NCI-H526 (cell line): ENCODE data around the gene ZMIZ2.
A peak's percentile ranks its signal among the peaks of the same experiment; 100 is the strongest.
"Not testable (repeated sequence)": the region's sequence is repeated elsewhere in the genome, so short reads cannot be mapped to it uniquely, and the experiment has no call there.

Experiments used
- DNase-seq, 2 experiments: peaks; one replicate each; lab custom pipeline; 2025; lab: John Stamatoyannopoulos, UW

Gene ZMIZ2

GRCh38 chr7:44729949-44730590, 18.6 kb upstream of the ZMIZ2 start:
- no peak for DNase-seq

- DNase-seq: not testable (repeated sequence)
Measured at GRCh38 chr7:44732971-44733370, 15.7 kb upstream of the ZMIZ2 start.

GRCh38 chr7:44733708-44734481, 14.8 kb upstream of the ZMIZ2 start:
- DNase-seq: no peak

GRCh38 chr7:44735403-44736165, 13.1 kb upstream of the ZMIZ2 start:
- DNase-seq: no peak

GRCh38 chr7:44736896-44737295, 11.8 kb upstream of the ZMIZ2 start:
- no peak for DNase-seq

GRCh38 chr7:44738051-44738723, 10.5 kb upstream of the ZMIZ2 start:
- DNase-seq: no peak

GRCh38 chr7:44738876-44739665, 9.6 kb upstream of the ZMIZ2 start:
- DNase-seq: no peak

GRCh38 chr7:44740055-44740454, 8.6 kb upstream of the ZMIZ2 start:
- DNase-seq: no peak

GRCh38 chr7:44743750-44744149, 4.9 kb upstream of the ZMIZ2 start:
- no peak for DNase-seq

GRCh38 chr7:44748948-44749731, 493 bp downstream of the ZMIZ2 start:
- peak in 1 of 2 experiments; percentile 73 for DNase-seq

- no peak for DNase-seq
Measured at GRCh38 chr7:44749992-44750391, 1.3 kb downstream of the ZMIZ2 start.

GRCh38 chr7:44750424-44750823, 1.8 kb downstream of the ZMIZ2 start:
- no peak for DNase-seq

- no peak for DNase-seq
Measured at GRCh38 chr7:44750921-44751571, 2.4 kb downstream of the ZMIZ2 start.

- DNase-seq: peak in 1 of 2 experiments; percentile 12
Measured at GRCh38 chr7:44752822-44753221, 4.2 kb downstream of the ZMIZ2 start.

- no peak for DNase-seq
Measured at GRCh38 chr7:44754802-44755697, 6.4 kb downstream of the ZMIZ2 start.

GRCh38 chr7:44755698-44756627, 7.3 kb downstream of the ZMIZ2 start:
- no peak for DNase-seq

GRCh38 chr7:44756904-44757303, 8.3 kb downstream of the ZMIZ2 start:
- no peak for DNase-seq

GRCh38 chr7:44757311-44757710, 8.7 kb downstream of the ZMIZ2 start:
- DNase-seq: no peak
